Measurements from ENCODE around the gene PCYT1A.

PCYT1A gene

GRCh38 chr3:196273655-196274054 is 13.9 kb downstream of the PCYT1A start:
- no peak overlapping the region for H3K4me3 ChIP-seq (ENCODE audit: low read depth, low read length)
- in situ Hi-C loops (cut with HindIII; ENCODE audit: low sequenced_read_pairs): no loop called here
- DNase-seq (ENCODE audit: low read depth): no peak
- TF ChIP-seq, protein P1, sequence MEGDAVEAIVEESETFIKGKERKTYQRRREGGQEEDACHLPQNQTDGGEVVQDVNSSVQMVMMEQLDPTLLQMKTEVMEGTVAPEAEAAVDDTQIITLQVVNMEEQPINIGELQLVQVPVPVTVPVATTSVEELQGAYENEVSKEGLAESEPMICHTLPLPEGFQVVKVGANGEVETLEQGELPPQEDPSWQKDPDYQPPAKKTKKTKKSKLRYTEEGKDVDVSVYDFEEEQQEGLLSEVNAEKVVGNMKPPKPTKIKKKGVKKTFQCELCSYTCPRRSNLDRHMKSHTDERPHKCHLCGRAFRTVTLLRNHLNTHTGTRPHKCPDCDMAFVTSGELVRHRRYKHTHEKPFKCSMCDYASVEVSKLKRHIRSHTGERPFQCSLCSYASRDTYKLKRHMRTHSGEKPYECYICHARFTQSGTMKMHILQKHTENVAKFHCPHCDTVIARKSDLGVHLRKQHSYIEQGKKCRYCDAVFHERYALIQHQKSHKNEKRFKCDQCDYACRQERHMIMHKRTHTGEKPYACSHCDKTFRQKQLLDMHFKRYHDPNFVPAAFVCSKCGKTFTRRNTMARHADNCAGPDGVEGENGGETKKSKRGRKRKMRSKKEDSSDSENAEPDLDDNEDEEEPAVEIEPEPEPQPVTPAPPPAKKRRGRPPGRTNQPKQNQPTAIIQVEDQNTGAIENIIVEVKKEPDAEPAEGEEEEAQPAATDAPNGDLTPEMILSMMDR (IDR thresholded peaks at IDR 0.05; ENCODE audit: low read depth, low read length, missing control alignments): no peak

DNA sequence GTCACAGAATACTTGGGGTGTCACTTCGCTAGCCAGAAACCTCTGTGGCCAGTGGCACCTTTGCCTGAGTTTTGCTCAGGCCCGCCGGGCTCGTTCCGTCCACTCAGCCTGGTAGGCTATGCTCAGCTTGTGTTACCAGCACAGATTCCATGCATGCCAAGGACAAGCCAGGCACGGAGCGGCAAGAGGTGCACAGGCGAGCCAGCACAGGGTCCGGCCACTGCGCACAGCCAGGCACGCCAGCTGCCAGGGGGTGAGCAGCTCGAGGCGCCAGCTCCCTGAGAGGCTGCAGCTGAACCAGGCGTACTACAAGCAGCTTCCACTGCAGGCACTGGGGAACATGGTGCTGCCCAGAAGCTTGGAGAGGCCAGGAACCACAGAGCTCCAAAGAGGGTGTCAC is 14.7 kb downstream of the PCYT1A start:
- DNase-seq (ENCODE audit: low read depth): no peak
- no peak overlapping the region for H3K4me3 ChIP-seq (ENCODE audit: low read depth, low read length)
- TF ChIP-seq, protein P1 (IDR thresholded peaks at IDR 0.05; ENCODE audit: low read depth, low read length, missing control alignments): no peak
- in situ Hi-C loops (cut with HindIII; ENCODE audit: low sequenced_read_pairs): no loop called here

GRCh38 chr3:196270499-196270898 is 17.0 kb downstream of the PCYT1A start:
- no peak overlapping the region for H3K4me3 ChIP-seq (ENCODE audit: low read depth, low read length)
- no peak for DNase-seq (ENCODE audit: low read depth)
- TF ChIP-seq, protein P1 (IDR thresholded peaks at IDR 0.05; ENCODE audit: low read depth, low read length, missing control alignments): no peak
- in situ Hi-C loops (cut with HindIII; ENCODE audit: low sequenced_read_pairs): no loop called here

GRCh38 chr3:196268284-196269163 is 19.0 kb downstream of the PCYT1A start:
- TF ChIP-seq, protein P1 (IDR thresholded peaks at IDR 0.05; ENCODE audit: low read depth, low read length, missing control alignments): no peak
- H3K4me3 ChIP-seq (ENCODE audit: low read depth, low read length): no peak overlapping the region
- in situ Hi-C loops (cut with HindIII; ENCODE audit: low sequenced_read_pairs): no loop called here
- DNase-seq (ENCODE audit: low read depth): peak; percentile 76

DNA sequence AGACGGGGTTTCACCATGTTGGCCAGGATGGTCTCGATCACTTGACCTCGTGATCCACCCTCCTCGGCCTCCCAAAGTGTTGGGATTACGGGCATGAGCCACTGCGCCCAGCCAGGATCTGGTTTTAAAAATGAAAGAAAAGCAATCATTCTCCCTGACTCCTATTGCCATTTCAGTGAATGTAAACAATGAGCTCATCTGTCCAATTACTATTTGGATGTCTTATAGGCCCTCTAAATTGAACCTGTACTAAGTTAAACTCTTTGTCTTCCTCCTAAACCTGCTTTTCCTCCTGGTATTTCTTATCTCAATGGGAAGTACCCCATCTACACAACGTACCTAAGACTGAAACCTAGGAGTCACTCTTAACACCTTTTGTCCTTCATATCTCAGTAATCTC is 23.7 kb downstream of the PCYT1A start:
- no peak for DNase-seq (ENCODE audit: low read depth)
- TF ChIP-seq, protein P1 (IDR thresholded peaks at IDR 0.05; ENCODE audit: low read depth, low read length, missing control alignments): no peak
- in situ Hi-C loops (cut with HindIII; ENCODE audit: low sequenced_read_pairs): no loop called here
- no peak overlapping the region for H3K4me3 ChIP-seq (ENCODE audit: low read depth, low read length)

GRCh38 chr3:196260784-196261183 is 26.7 kb downstream of the PCYT1A start:
- TF ChIP-seq, protein P1 (IDR thresholded peaks at IDR 0.05; ENCODE audit: low read depth, low read length, missing control alignments): no peak
- no peak for DNase-seq (ENCODE audit: low read depth)
- in situ Hi-C loops (cut with HindIII; ENCODE audit: low sequenced_read_pairs): no loop called here
- no peak overlapping the region for H3K4me3 ChIP-seq (ENCODE audit: low read depth, low read length)
